ENCODE results near the gene CCDC71.

CCDC71 gene

DNA sequence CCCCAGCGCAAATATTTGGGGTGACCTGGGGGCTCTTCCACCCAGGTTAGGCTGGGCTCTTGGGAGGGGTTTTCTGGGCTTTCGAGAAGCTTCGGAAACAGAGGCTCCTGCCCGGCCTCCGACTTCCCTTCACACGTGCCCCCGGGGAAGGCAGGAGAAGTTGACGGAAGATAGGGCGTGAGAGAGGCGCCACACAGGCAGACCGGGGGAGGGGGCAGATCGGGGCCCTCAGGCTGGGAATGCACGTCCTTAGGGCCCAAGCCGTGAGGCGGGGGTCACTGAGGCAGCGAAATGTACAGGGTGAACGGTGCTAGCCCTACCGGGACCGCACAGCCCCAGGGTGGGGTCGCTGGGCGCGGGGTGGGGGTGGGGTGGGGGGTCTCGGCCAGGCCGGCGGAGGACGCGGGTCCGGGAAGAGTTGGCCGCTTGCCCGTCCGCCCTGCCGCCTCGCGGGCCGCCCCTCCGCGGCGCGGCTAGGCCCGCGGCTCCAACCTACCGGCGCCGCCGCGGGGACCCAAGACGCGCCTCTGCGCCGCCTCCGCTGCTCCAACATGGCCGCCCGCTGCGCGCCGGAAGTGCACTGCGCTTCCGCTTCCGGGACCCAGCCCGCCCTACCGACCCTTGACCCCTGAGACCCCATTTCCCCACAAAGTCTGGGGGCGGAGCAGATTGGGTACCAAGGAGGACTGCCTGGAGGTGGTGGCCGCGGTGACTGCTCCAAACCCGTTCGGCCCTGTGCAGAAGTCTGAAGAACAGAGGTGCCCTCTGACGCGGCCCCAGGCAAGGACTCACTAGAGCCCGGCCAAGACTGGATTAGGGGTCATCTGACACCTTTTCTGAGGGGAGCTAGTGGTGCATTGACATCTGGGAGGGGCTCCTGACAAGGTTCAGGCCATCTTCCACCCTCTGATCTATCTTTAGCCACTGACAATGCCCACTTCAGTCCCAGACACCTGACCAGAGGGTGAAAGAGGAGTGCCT lies at the start of gene CCDC71:
CCDC71 (minus strand) TSS at position 561 of the 981 bp plus-strand sequence. CDS start 2,123 bp downstream, outside the sequence.
- DNase-seq = peak; percentile 36 to 56

DNA sequence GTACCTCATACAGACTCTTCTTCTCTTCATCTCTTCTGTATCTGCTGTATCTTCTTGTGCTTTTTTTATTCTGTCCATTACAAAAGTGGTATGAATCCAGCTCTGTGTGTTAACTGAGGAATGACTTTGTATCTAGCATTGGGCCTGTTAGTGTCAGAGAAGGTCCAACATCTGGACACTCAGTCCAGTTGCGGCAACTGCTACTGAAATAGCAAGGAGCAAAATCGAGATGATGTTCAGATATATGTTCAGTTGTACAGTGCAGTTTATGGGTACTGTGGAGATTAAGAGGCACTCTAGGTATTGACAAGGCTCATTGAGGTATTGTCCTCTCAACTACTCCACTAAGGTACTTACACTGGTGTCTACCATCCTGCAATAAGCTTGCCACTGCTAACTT lies 47.9 kb upstream of the CCDC71 start:
- DNase-seq = no peak

DNA sequence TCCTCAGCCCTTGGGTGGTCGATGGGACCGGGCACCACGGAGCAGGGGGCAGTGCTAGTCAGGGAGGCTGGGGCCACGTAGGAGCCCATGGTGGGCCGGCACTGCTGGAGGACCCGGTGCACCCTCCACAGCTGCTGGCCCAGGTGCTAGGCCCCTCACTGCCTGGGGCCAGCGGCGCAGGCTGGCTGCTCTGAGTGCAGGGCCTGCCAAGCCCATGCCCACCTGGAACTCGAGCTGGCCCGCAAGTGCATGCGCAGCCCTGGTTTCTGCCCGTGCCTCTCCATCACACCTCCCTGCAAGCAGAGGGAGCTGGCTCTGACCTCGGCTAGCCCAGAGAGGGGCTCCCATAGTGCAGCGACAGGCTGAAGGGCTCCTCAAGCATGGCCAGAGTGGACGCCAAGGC lies 47.4 kb upstream of the CCDC71 start:
- no peak for DNase-seq

DNA sequence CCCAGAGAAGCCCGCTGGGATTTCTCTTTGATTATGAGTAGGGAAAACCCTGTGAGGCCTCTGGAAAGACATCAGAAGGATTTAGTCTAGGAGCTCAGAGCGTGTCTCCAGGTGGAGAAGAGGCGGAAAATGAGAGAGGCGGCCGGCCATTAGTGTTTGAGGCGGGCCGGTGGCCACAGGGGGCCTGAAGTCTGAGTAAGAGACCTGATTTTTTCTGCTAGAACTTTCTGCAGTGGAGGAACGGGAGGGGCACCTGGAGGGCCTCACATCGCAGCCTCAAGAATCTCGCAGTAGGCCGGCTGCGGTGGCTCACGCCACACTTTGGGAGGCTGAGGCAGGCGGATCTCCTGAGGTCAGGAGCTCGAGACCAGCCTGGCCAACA lies 33.8 kb upstream of the CCDC71 start:
- DNase-seq = no peak

DNA sequence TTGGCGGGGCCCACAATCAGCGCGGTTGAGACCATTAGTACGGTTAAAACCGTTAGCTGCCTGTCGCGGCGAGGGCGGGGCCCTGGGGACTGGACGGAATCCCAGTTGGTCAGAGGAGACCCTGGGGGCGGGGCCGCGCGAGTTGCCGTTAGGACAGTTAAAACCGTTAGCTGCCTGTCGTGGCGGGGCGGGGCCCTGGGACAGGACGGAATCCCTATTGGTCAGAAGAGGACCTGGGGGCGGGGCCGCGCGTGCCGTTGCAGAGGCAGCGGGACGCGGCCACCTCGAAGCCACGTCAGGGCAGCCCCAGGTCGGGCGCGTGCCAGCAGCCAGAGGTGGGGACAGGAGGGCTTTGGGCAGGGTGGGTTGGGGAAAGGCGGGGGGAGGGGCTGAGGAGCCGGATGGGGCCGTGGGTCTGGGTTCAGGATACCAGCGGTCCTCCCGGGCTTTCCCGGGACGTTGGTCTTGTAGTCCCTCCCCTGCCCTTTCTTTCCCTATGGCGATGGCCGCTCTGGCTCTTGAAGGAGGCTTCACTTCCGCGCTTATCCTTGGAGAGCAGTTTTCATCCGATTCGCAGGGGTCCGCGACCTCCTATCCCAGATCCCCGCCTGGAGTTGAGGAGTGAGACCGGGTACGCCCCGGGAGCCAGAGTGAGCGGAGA lies 33.2 kb upstream of the CCDC71 start:
- DNase-seq = no peak

DNA sequence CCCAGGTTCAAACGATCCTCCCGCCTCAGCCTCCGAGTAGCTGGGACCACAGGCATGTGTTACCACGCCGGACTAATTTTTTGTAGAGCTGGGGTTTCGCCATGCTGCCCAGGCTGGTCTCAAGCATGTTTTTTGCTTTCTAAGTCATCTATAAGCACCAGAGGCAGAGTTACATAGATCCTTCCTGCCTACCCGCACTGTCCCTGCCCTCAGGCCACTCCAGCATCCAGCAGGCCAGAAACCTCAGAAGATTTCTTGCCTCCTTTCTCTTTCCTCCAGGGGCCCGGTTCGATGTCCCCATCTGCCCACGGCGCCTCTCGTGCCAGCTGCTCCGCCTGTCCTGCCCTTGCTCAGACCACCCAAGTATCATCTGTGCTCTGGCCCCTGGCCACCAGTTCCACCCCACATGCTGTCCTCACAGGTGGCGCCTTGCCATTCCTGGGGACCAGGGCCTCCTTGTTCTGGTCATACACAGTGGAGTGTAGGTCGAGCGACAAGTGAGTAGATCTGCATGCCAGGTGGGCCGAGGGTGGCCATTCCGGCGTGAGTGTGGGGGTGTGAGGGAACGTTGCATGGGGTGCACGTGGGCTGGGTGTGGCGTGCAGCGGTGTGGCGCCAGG lies 32.6 kb upstream of the CCDC71 start:
- no peak for DNase-seq

DNA sequence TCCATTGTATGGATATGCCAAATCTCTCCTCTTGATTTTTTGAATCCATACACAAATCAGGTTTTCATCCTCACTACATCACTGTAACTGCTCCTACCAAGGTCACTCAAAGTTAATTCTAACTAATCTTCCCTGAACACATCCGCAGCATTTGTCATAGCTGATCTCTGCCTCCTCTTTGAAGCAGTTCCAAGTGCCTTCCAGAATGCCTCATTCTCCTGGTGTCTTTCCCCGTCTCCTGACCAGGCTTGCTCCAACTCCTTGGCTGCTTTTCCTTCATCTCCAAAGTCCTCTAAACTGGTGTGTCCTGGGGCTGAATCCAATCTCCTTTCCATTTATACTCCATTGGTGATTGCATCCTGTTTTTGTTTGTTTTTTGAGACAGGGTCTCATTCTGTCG lies 32.0 kb upstream of the CCDC71 start:
- DNase-seq = no peak

DNA sequence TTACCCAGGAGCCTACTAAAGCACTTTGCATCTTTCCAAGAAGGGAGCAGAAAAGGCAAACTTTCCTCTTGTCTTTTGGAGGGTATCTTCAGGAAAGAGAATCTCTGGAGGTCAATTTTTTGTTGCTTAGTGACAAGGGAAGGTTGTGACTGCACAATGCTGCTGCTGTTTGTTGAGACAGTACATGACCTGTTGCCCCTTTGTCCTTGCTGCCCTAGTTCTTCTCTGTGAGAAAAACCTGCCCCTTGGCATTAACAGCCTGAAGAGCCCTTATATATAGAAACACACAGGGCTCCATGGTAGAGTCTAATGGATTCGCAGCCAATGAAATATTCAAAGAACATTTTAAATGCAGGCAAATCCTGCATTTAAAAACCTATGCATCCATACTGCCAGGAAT lies 25.6 kb upstream of the CCDC71 start:
- no peak for DNase-seq

DNA sequence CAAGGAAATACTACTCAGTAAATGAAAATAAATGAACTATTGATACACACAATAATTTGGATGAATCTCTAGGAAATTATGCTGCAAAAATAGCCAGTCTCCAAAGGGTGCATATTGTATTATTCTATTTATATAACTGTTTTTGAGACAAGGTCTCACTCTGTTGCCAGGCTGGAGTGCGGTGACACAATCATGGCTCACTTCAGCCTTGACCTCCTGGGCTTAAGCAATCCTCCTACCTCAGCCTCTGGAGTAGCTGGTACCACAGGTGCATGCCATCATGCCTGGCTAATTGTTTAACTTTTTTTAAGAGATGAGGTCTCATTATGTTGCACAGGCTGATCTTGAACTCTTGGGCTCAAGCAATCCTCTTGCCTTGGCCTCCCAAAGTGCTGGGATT lies 17.7 kb upstream of the CCDC71 start:
- no peak for DNase-seq

DNA sequence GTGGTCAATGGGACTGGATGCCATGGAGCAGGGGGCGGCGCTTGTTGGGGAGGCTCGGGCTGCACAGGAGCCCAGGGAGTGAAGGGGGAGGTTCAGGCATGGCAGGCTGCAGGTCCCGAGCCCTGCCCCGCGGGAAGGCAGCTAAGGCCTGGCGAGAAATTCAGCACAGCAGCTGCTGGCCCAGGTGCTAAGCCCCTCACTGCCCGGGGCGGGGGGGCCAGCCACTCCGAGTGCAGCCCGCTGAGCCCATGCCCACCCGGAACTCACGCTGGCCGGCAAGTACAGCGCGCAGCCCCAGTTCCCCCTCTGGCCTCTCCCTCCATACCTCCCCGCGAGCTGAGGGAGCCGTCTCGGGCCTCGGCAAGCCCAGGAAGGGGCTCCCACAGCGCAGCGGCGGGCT lies 16.6 kb upstream of the CCDC71 start:
- no peak for DNase-seq

DNA sequence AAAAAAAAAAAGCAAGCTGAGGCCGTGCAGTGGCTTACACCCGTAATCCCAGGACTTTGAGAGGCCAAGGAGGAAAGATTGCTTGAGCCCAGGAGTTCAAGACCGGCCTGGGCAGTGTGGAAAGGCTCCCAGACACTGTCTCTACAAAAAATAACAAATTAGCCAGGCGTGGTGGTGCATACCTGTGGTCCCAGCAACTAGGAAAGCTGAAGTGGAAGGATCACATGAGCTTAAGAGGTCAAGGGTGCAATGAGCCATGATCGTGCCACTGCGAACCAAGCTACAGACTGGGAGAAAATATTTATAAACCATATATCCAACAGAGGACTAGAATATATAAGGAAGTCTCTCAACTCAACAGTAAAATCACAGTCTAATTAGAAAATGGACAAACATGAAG lies 15.2 kb upstream of the CCDC71 start:
- no peak for DNase-seq

DNA sequence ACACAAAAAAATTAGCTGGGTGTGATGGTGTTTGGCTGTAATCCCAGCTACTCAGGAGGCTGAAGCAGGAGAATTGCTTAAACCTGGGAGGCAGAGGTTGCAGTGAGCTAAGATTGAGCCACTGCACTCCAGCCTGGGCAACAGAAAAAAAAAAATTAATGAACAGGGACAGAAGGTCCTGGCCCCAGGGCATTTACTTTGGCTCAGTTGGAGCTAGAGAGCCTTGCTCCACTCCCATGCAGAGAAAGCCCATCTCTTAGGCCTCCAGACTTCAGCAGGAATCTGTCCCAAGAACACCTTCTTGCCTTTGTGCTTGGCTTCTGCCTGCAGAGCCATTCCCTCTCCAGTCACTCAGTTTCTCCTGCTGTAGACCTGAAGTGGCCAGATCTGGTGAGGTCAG lies 14.0 kb upstream of the CCDC71 start:
- DNase-seq = no peak

DNA sequence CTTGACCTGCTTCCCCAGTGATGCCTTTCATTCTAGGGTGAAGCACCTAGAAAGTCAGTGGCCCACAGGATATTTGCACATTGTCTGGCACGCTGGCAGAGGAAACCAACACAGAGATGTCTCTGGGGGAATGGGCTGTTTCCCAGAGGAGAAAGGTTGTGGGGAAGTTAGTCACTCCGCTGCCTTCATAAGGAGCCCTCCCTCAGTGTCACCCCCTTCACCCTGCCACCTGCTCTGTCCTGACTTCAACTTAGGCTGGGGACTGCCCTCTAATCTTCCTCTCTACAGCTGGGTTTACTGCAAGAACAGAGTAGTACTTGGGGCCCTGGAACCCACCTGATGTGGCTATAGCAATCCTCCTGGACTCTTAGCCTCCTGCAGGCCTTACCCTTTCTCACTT lies 10.9 kb upstream of the CCDC71 start:
- peak in 1 of 2 experiments; percentile 19 for DNase-seq

DNA sequence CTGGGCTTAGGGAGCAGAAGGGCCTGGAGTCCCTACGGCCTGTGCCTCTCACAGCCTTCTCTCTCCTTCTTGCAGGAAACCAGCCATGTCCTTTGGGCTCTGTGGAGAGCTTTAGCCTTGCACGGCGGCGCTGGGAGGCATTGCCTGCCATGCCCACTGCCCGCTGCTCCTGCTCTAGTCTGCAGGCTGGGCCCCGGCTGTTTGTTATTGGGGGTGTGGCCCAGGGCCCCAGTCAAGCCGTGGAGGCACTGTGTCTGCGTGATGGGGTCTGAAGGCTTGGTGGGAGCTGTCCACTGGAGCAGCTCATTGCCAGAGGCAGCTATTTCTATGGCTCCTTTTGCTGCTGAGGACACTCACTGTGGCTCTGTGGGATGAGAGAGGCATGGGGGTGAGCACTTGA lies 9.4 kb upstream of the CCDC71 start:
- DNase-seq = no peak

DNA sequence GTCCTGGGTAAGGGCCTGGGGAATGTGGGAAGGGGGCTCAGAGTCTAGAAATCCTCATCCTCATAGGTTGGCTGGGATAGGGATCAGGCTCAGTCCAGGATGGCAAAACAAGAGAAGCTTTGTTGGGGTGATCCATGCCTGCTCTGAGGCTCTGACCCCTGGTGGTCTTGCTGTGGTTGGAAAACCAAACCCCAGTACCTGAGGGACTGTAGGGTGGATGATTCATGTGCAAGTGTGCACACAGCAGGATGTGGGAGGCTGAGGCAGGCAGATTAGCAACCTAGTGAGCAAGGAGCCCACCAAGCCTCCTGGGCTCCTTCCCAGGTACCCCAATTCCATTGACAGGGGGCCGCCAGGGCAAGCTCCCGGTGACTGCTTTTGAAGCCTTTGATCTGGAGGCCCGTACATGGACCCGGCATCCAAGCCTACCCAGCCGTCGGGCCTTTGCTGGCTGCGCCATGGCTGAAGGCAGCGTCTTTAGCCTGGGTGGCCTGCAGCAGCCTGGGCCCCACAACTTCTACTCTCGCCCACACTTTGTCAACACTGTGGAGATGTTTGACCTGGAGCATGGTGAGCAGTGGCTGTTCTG lies 8.4 kb upstream of the CCDC71 start:
- no peak for DNase-seq

DNA sequence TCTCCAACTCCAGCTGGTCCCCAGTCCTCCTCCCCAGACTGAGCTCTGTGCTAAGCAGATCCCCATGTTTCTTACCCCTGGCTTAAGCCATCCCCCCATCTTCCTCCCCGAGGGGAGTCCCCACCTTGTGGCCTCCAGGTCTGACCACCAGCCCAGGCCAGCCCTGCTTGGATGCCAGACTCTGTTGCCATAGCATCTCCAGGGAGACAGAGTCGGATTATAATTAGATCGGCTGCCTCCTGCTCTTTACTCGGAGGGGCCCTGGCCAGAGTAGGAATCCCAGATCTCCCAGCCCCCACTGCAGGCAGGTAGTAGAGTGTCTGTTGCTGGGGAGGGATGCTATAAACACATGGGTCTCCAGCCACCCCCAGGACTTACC lies 7.7 kb upstream of the CCDC71 start:
- peak in 1 of 2 experiments; percentile 35 for DNase-seq

DNA sequence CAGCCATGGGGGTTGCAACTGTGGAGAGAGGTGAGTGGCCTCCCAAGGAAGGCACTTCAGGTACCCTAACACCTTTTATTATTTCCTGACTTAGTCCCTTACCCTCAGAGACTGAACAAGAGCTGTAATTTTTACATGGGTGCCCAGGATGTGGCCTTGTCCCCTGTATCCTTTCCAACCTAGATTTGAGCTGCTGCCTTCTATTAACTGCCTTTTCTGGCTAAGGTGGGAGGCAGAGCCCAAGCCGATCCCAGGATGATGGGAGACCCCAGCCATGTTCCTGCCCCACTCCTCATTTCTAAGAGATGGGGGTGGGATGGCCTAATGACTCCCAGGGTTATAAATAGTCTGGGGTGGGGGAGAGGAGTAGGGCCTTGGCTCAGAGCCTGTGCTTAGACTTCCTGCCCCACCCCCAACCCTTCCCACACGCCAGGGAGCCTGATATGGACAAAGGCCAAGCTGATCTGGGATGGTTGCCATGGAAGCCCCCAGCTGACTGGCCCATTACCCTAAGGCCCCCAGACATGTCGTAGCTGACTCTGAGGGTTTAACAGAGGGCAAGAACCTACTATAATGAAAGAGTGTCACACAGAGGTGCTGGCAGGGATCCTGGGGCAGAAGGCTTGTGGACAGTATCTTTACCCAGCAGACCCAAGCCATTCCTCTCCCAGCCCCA lies 7.1 kb upstream of the CCDC71 start:
- no peak for DNase-seq

DNA sequence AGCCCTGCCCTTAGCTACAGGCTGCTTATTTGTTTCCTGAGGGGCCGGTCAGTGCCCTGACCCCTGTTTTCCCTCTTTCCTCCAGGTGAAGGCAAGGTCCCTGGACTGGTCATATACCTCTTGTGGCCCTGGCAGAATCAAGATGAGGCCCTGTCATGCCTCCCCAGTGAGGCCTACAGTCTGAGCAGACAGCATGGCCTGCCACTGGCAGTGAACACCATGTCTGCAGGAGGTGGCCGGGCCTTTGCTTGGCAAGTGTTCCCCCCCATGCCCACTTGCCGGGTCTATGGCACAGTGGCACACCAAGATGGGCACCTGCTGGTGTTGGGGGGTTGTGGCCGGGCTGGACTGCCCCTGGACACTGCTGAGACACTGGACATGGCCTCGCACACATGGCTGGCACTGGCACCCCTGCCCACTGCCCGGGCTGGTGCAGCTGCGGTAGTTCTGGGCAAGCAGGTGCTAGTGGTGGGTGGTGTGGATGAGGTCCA lies 6.5 kb upstream of the CCDC71 start:
- no peak for DNase-seq

DNA sequence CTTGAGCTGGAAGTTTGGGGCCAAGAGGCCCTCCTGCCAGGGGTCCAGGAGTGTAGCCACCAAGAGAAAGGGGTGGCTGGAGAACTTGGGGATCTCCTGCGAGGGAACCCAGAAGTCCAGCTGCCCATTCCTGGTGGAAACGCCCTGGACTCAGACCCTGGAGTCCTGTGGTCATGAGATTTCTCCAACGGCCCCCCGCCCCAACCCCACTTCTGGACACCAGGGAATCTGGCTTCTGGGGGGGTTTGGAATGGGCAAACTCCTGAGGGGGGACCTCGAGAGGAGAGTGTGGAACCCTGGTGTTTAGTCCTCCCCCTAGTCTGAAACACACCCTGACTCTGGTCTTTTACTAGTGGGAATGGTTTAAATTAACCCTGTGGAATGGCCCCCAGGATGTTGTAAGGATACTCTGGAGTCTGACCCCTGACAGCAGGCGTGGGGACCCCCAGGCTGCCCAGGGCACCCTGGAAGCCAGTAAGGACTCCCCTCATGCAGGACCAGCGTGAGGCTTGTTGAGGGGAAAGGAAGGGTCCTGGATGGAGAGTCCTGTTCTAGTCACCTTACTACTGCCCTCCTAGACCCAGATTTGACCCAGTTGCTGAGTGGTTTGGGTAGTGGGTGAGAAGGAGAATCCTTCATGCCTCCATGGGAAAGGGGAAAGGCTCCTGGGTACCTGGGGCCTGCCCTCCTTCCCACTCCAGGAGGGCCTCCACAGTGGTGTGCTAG lies 5.8 kb upstream of the CCDC71 start:
- DNase-seq = no peak

DNA sequence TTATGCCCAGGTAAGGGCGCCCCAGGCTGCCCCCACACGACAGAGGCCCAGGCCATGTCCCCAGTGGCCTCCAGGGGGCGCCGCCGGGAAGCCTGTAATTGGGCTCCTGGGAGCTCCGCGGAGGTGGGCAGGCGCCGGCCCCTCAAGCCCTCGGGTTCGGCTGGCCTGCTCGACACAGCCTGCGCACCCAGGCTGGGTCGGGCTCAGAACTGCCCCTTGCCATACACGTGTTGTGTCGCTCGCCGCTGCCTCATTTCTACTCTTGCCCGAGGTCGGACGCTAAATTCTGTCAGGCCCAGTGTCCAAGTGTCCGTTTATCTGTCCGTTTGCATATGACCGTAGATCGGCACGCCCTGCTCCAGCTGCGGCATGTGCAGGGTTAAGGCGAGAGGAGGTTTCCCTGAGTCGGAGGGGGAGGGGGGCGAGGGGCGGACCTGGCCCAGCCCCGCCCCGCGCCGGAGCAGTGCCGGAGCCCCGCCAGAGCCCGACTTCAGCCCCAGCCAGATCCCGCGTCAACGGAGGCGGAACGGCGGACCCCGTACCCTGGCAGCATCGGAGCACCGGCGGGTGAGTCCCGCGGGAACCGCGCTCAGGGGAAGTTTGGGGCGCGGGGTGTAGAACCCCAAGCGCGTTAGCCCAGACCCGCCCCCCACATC lies 5.1 kb upstream of the CCDC71 start, which contains the start of gene KLHDC8B:
KLHDC8B (plus strand) TSS at position 480 of the 656 bp plus-strand sequence. CDS start 1,172 bp downstream, outside the sequence.
- peak; percentile 61 to 75 for DNase-seq

DNA sequence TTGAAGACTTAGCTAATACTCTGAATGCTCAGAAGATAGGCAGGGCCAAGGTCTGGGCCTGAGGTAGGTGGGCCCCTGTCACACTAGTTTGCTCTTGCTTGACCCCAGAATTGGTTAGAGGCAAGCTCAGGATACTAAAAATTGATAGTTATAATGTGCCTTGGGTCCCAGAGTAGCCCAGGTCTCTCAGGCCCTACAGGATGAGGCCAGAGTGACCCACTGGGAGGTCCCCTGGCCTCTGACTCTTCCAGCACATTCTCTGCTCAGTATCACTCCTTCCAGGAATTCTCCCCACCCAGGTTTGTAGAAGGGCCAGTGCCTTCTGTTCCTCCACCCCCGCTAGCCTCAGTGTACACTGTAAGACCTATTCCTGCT lies 4.6 kb upstream of the CCDC71 start:
- DNase-seq = no peak

All from NCI-H524 (cell line).